ENCODE measurements around the gene NR3C1. TPM values are rescaled to one million over a fixed set of nuclear protein-coding genes. Genes with fewer than 3 reads are reported as not detected.

NR3C1 gene
- total and polyA plus RNA-seq, 2 experiments from 2014 or later: 41.0 to 60.5 TPM

DNA sequence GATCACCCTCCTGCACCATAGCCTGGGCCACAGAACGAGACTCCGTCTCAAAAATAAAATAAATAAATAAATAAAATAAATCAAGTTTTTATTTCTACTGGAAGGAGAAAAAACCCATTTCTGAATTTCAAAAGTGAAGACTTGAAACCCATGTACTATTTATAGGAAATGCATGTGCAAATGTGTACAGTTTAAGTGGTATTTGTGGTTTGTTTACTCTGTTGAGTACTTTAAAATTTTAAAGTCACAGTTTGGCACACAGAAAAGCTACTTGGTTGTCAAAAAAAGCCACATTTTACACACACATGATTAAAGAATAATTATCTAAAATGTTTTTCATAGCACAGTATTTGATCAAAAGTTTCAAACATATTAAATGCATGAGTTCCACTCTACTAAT is 43.6 kb downstream of the NR3C1 start:
- no peaks in the 10 kb centered on the region for H3K27me3 ChIP-seq
- H2AFZ ChIP-seq: no peak overlapping the region
- H3K4me1 ChIP-seq (ENCODE audit: insufficient read depth): peaks cover 10% of the 10 kb centered on the region
- no peaks in the 10 kb centered on the region for H3K9me2 ChIP-seq (replicated peaks; ENCODE audit: insufficient read depth)
- H3K4me2 ChIP-seq: no peak overlapping the region
- H4K20me1 ChIP-seq (ENCODE audit: insufficient read depth, poor library complexity, severe bottlenecking): peaks cover 36% of the 10 kb centered on the region
- TF ChIP-seq, protein P1, sequence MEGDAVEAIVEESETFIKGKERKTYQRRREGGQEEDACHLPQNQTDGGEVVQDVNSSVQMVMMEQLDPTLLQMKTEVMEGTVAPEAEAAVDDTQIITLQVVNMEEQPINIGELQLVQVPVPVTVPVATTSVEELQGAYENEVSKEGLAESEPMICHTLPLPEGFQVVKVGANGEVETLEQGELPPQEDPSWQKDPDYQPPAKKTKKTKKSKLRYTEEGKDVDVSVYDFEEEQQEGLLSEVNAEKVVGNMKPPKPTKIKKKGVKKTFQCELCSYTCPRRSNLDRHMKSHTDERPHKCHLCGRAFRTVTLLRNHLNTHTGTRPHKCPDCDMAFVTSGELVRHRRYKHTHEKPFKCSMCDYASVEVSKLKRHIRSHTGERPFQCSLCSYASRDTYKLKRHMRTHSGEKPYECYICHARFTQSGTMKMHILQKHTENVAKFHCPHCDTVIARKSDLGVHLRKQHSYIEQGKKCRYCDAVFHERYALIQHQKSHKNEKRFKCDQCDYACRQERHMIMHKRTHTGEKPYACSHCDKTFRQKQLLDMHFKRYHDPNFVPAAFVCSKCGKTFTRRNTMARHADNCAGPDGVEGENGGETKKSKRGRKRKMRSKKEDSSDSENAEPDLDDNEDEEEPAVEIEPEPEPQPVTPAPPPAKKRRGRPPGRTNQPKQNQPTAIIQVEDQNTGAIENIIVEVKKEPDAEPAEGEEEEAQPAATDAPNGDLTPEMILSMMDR (IDR thresholded peaks at IDR 0.05; ENCODE audit: poor library complexity): no peak
- WGBS (ENCODE audit: low lambda C conversion rate, missing lambda C conversion rate): 97% methylated on average over 2 of the region's 2 CpGs
- DNase-seq (ENCODE audit: low spot score): no peak
- H3K79me2 ChIP-seq: peaks cover 89% of the 10 kb centered on the region
- no peaks in the 10 kb centered on the region for H3K9me3 ChIP-seq (ENCODE audit: low read depth)
- H3K36me3 ChIP-seq (replicated peaks; ENCODE audit: insufficient read depth, low read depth): no peaks in the 10 kb centered on the region
- H3K27ac ChIP-seq: no peak overlapping the region
- no peak overlapping the region for H3K4me3 ChIP-seq

DNA sequence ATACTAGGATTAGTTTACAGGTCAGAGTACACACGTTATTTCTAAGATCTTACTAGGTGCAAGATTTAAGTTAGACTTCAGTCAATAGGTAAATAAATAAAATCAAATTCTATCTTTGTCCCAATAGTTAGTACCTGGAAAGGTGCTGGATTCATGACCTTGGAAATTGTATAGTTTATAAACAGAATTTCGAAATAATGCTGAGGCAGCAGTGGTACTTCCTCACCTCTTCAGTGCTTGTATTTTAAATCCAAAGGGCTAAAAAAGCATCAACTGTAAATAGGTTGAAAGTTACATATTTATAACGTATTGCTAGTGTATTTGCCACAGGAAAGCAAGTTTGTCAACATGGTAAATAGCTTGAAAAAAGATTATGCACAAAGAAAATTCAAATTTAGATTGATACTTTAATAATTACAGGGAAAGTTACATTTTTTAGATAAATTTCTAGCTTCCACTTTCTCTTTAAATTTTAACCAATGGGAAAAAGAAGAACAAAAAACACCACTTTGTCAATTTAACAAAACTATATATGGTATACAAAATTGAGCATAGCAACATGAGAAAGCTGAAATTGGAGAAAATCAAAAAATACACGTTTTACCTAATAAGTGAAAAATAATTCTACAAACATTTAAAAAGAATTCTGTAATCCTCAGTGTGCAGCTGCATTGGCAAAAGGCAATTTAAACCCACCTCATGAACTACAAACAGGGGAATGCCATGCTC is 46.5 kb downstream of the NR3C1 start:
- DNase-seq (ENCODE audit: low spot score): no peak
- Histone ChIP-seq H3K27ac (no peak overlapping the region), H3K9me3 (ENCODE audit: low read depth) (no peaks in the 10 kb centered on the region), H4K20me1 (ENCODE audit: insufficient read depth, poor library complexity, severe bottlenecking) (peaks cover 22% of the 10 kb centered on the region), H3K4me1 (ENCODE audit: insufficient read depth) (peaks cover 10% of the 10 kb centered on the region), H3K79me2 (peaks cover 89% of the 10 kb centered on the region), H3K27me3 (no peaks in the 10 kb centered on the region), H3K4me3 (no peak overlapping the region), H3K9me2 (replicated peaks; ENCODE audit: insufficient read depth) (no peaks in the 10 kb centered on the region), H3K4me2 (no peak overlapping the region), H3K36me3 (replicated peaks; ENCODE audit: insufficient read depth, low read depth) (no peaks in the 10 kb centered on the region), H2AFZ (no peak overlapping the region)
- WGBS (ENCODE audit: low lambda C conversion rate, missing lambda C conversion rate): 77% methylated on average over 4 of the region's 4 CpGs
- no peak for TF ChIP-seq EZH2phosphoT487 (IDR thresholded peaks at IDR 0.05; ENCODE audit: low read depth, severe bottlenecking, unreplicated experiment)
- TF ChIP-seq EZH2 (IDR thresholded peaks at IDR 0.05; ENCODE audit: borderline replicate concordance): no peak
- TF ChIP-seq, protein P1 (IDR thresholded peaks at IDR 0.05; ENCODE audit: poor library complexity): no peak

DNA sequence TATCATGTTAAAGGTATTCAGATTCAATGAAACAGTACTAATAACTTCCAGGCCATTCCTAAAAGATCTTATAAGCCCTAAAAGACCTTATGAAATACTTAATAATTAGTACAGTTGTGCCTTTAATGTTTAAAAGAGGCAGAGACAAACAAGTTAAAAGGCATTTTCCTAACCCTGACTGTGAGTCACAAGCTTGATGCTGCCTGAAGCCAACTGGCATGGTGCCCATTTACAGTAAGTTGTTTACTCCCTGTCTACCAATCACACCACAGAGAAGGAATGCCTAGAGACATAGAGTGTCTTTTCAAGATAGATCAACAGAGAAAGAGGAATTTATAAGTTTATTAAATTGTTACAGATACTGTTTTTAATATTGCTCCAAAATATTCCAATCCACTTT is 47.8 kb downstream of the NR3C1 start:
- no peak overlapping the region for H2AFZ ChIP-seq
- H3K4me1 ChIP-seq (ENCODE audit: insufficient read depth): peaks cover 10% of the 10 kb centered on the region
- TF ChIP-seq EZH2 (IDR thresholded peaks at IDR 0.05; ENCODE audit: borderline replicate concordance) (no peak), EZH2phosphoT487 (IDR thresholded peaks at IDR 0.05; ENCODE audit: low read depth, severe bottlenecking, unreplicated experiment) (no peak)
- TF ChIP-seq, protein P1 (IDR thresholded peaks at IDR 0.05; ENCODE audit: poor library complexity): no peak
- H3K27ac ChIP-seq: no peak overlapping the region
- H3K4me2 ChIP-seq: no peak overlapping the region
- H4K20me1 ChIP-seq (ENCODE audit: insufficient read depth, poor library complexity, severe bottlenecking): peaks cover 13% of the 10 kb centered on the region
- no peak overlapping the region for H3K4me3 ChIP-seq
- H3K79me2 ChIP-seq: peaks cover 89% of the 10 kb centered on the region
- no peaks in the 10 kb centered on the region for H3K36me3 ChIP-seq (replicated peaks; ENCODE audit: insufficient read depth, low read depth)
- no peaks in the 10 kb centered on the region for H3K9me3 ChIP-seq (ENCODE audit: low read depth)
- H3K9me2 ChIP-seq (replicated peaks; ENCODE audit: insufficient read depth): no peaks in the 10 kb centered on the region
- peak; percentile 80 for DNase-seq (ENCODE audit: low spot score)
- no peaks in the 10 kb centered on the region for H3K27me3 ChIP-seq
